Amygdala (tissue), 56 donors: ENCODE results near the gene ZNF615.
"Not testable (repeated sequence)": the region's sequence is repeated elsewhere in the genome, so short reads cannot be mapped to it uniquely, and the experiment has no call there.

ENCODE experiments used
- DNase-seq, 56 donors: peaks; one replicate each; lab custom pipeline; 2025; lab: John Stamatoyannopoulos, UW

ZNF615 gene

GRCh38 chr19:51983361-51983760, 24.6 kb downstream of the ZNF615 start:
- no peak for DNase-seq

- not testable (repeated sequence) for DNase-seq
These were observed 27.1 kb downstream of the ZNF615 start for GRCh38 chr19:51980926-51981325.

- no peak for DNase-seq
These were observed 27.8 kb downstream of the ZNF615 start for GRCh38 chr19:51980116-51980736.

GRCh38 chr19:51978882-51979281, 29.1 kb downstream of the ZNF615 start:
- no peak for DNase-seq

GRCh38 chr19:51977346-51977745, 30.7 kb downstream of the ZNF615 start:
- no peak for DNase-seq

GRCh38 chr19:51976852-51977251, 31.2 kb downstream of the ZNF615 start:
- no peak for DNase-seq

GRCh38 chr19:51975787-51976186, 32.2 kb downstream of the ZNF615 start:
- not testable (repeated sequence) for DNase-seq

- DNase-seq: no peak
These were observed 36.4 kb downstream of the ZNF615 start for GRCh38 chr19:51971624-51972023.

- no peak for DNase-seq
These were observed 37.3 kb downstream of the ZNF615 start for GRCh38 chr19:51970718-51971117.

- DNase-seq: no peak
These were observed 42.4 kb downstream of the ZNF615 start for GRCh38 chr19:51965583-51965982.

GRCh38 chr19:51960621-51961233, 47.3 kb downstream of the ZNF615 start:
- DNase-seq: not testable (repeated sequence)

- peak in 1 of 56 donors; percentile 0 for DNase-seq
These were observed 48.2 kb downstream of the ZNF615 start for GRCh38 chr19:51959791-51960190.

GRCh38 chr19:51957846-51958245, 50.2 kb downstream of the ZNF615 start:
- DNase-seq: not testable (repeated sequence)

- DNase-seq: peak in 38 of 56 donors; percentile 0 to 58 (median 12)
These were observed 59.0 kb downstream of the ZNF615 start for GRCh38 chr19:51948975-51949374.

- no peak for DNase-seq
These were observed 61.4 kb downstream of the ZNF615 start for GRCh38 chr19:51946602-51947001.

GRCh38 chr19:51944798-51945552, 63.0 kb downstream of the ZNF615 start:
- DNase-seq: no peak
